Left lung (tissue), 10 donors: ENCODE data around the gene PIH1D2. TPM values are rescaled to one million over a fixed set of nuclear protein-coding genes. Genes with fewer than 3 reads are reported as not detected.

Source experiments
- ATAC-seq: fragments of 200-7000 bp; cut with Tn5 transposase; one replicate; pipeline ENCODE4 v1.9.1; 2020; ENCODE audit warnings: moderate library complexity
- DNase-seq, 4 donors: peaks; one replicate each; pipeline ENCODE4 v3.0.0-alpha.2; 2013 to 2020
- H3K27ac ChIP-seq, 2 donors: fragments of 200-600 bp; sonication (generic) in 1 of 2; one replicate each; pipeline versions ENCODE4 v1.5.0 to v1.8.0; 2020 to 2021
- H3K27me3 ChIP-seq, 2 donors: fragments of 200-600 bp; sonication (generic) in 1 of 2; one replicate each; pipeline versions ENCODE4 v1.5.0 to v1.8.0; 2020 to 2021
- H3K36me3 ChIP-seq, 2 donors: fragments of 200-600 bp; sonication (generic) in 1 of 2; one replicate each; pipeline versions ENCODE4 v1.5.0 to v1.8.0; 2020 to 2021
- H3K4me1 ChIP-seq, 2 donors: fragments of 200-600 bp; one replicate each; pipeline ENCODE4 v1.8.0; 2021
- H3K4me3 ChIP-seq, 2 donors: fragments of 200-600 bp; sonication (generic) in 1 of 2; one replicate each; pipeline versions ENCODE4 v1.5.0 to v1.8.0; 2020 to 2021; ENCODE audit warnings: mild to moderate bottlenecking in 1 of 2
- H3K9me3 ChIP-seq, 2 donors: fragments of 200-600 bp; sonication (generic) in 1 of 2; one replicate each; pipeline versions ENCODE4 v1.5.0 to v1.8.0; 2020 to 2021
- intact Hi-C, 2 donors: fragments of 100-400 bp; cut with DNase I; formaldehyde crosslinking; loops; one replicate each; pipeline versions ENCODE4 v1.11.2 to v1.14.2; 2022
- polyA plus RNA-seq, 6 donors: library from polyadenylated mRNA; unstranded; fragments of 120-200 nt; gene quantifications; one replicate each; pipeline ENCODE4 v1.2.1, GENCODE V29; 2013; ENCODE audit not compliant: insufficient read length in 6 of 6
- total RNA-seq, 2 donors: library from RNA; stranded (reverse); fragmentation: NEBNext Ultra II Directional; extraction: Animal tissue kit (Norgen Biotek cat#: 25700); gene quantifications; one replicate each; pipeline ENCODE4 v1.2.1, GENCODE V29; 2021
- TF ChIP-seq, protein P1 (sequence below), 2 donors: fragments of 200-600 bp; sonication (generic) in 1 of 2; IDR thresholded peaks; one replicate each; pipeline versions ENCODE4 v1.5.0 to v1.8.0; 2021; ENCODE audit warnings: antibody characterized with exemption in 2 of 2
- donor health status: DM: no; HTN: yes; CAD: no.
- donor health status: DM: no; HTN: no; CAD: no.

The PIH1D2 gene
- total and polyA plus RNA-seq, 8 donors, result 2.7 to 9.3 (median 6.7) TPM

DNA sequence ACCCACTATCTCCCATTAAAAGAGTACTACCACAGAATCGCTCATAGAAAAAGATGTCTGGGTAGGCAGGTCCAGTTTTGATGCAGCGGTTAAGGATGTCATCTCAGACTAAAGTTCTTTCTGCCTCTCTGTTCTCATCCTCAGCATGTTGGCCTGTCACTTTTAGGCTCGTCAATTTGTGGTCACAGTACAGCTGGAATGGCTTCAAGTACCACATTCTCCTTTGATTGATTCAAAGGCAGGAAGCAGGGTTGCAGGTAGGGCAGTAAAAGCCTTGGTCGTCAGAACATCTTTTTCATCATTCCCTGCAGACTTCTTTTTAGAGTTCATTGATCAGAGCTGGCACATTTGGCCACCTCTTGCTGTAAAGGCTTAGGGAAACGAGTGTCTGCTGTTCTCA is 41.6 kb upstream of the PIH1D2 start:
- intact Hi-C loops, result no loop called here
- Histone ChIP-seq H3K4me1 (peaks cover 0 to 11% of the 10 kb centered on the region in 2 donors), H3K36me3 (no peaks in the 10 kb centered on the region), H3K4me3 (no peak overlapping the region), H3K27me3 (no peaks in the 10 kb centered on the region), H3K9me3 (no peaks in the 10 kb centered on the region), H3K27ac (no peak overlapping the region)
- no peak for DNase-seq
- ATAC-seq, result no peak
- TF ChIP-seq, protein P1, sequence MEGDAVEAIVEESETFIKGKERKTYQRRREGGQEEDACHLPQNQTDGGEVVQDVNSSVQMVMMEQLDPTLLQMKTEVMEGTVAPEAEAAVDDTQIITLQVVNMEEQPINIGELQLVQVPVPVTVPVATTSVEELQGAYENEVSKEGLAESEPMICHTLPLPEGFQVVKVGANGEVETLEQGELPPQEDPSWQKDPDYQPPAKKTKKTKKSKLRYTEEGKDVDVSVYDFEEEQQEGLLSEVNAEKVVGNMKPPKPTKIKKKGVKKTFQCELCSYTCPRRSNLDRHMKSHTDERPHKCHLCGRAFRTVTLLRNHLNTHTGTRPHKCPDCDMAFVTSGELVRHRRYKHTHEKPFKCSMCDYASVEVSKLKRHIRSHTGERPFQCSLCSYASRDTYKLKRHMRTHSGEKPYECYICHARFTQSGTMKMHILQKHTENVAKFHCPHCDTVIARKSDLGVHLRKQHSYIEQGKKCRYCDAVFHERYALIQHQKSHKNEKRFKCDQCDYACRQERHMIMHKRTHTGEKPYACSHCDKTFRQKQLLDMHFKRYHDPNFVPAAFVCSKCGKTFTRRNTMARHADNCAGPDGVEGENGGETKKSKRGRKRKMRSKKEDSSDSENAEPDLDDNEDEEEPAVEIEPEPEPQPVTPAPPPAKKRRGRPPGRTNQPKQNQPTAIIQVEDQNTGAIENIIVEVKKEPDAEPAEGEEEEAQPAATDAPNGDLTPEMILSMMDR (IDR thresholded peaks at IDR 0.05), result no peak

DNA sequence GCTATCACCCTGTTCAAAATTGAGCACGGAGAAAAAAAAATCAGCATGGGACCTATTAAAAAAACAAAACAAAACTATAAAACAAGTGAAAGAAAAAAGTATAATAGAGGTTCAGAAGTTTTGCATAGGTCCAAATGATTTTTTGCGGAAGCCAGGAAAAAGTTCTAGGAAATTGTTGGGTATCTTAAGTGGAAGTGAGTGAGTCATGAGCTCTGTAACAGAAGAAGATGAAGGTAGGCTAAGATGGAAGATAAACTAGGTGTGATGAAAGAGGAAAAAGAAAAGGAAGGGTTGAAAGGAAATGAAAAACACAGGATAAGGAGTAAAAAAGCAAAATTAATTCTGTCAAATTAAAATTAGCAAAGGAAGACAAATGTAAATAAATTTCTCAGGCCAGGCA is 40.6 kb upstream of the PIH1D2 start:
- H3K27me3 ChIP-seq, result no peaks in the 10 kb centered on the region
- H3K9me3 ChIP-seq, result no peaks in the 10 kb centered on the region
- no peak overlapping the region for H3K27ac ChIP-seq
- H3K36me3 ChIP-seq, result no peaks in the 10 kb centered on the region
- H3K4me3 ChIP-seq, result no peak overlapping the region
- peaks cover 0 to 11% of the 10 kb centered on the region in 2 donors for H3K4me1 ChIP-seq
- intact Hi-C loops, result loop anchor here in 1 of 2 donors (5.0 kb wide), 1 partner anchor 168 kb away; no protein-coding TSS in a partner anchor
- DNase-seq (no peak), ATAC-seq (no peak)
- TF ChIP-seq, protein P1 (IDR thresholded peaks at IDR 0.05), result no peak

DNA sequence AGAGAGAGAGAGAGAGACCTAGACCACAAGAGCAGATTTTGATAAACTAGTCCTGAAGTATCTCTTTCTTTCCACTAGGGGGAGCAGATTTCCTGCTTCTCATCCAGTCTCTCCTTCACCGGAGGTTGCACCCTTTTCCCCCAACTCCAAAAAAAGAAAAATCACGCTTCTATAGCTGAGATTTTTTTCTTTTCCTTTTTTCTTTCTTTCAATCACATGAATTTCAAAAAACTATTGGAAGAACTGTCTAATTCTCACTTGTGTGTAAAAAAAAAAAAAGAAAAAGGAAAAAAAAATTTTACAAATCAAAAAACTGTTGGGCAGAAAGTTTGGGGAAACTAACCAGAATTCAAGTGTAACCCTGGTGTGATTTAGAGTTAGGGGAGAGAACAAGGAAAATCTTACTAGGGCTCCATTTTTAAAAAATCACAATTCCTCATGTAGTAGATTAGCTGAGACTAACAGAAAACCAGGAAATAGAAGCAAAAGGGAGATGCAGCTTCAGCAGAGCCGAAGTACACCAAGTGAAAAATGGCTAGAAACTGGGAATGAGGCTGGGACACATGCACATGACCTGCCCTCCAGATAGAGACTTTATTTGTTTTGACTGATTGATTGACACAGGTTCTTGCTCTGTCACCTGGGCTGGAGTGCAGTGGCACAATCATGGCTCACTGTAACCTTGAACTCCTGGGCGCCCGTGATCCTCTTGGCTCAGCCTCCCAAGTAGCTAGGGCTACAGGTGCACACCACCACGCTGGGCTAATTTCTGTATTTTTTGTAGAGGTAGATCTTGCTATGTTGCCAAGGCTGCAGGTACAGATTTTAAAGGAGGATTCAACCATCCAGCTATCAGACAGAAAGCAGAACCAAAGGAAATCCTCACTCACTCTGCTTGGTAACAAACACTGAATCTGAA is 40.0 kb upstream of the PIH1D2 start:
- ATAC-seq (peak; percentile 94), DNase-seq (peak in 2 of 4 donors; percentile 22 to 54)
- Histone ChIP-seq H3K27me3 (no peaks in the 10 kb centered on the region), H3K36me3 (no peaks in the 10 kb centered on the region), H3K4me1 (peaks cover 0 to 11% of the 10 kb centered on the region in 2 donors), H3K9me3 (no peaks in the 10 kb centered on the region), H3K4me3 (no peak overlapping the region), H3K27ac (no peak overlapping the region)
- TF ChIP-seq, protein P1 (IDR thresholded peaks at IDR 0.05), result peak; percentile 53 to 55
- intact Hi-C loops, result loop anchor here in 1 of 2 donors (5.0 kb wide), 1 partner anchor 169 kb away; no protein-coding TSS in a partner anchor

DNA sequence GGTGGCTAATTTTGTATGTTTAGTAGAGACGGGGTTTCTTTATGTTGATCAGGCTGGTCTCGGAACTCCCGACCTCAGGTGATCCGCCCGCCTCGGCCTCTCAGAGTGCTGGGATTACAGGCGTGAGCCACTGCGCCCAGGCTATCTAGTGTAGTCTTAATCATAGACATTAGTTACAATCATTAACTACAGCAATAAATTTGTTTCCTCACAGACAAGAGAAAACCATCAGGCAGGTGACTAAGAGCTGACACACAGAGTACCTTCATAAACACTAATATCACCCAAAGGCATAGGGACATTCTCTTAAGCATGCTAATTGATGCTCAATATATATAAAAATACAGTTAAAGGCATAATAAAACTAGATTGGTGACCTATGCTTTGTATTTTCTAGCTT is 32.3 kb upstream of the PIH1D2 start:
- Histone ChIP-seq H3K4me3 (no peak overlapping the region), H3K27ac (no peak overlapping the region), H3K36me3 (peaks cover 0 to 5% of the 10 kb centered on the region in 2 donors), H3K9me3 (no peaks in the 10 kb centered on the region), H3K27me3 (no peaks in the 10 kb centered on the region), H3K4me1 (peaks cover 0 to 9% of the 10 kb centered on the region in 2 donors)
- intact Hi-C loops, result no loop called here
- DNase-seq (no peak), ATAC-seq (no peak)
- TF ChIP-seq, protein P1 (IDR thresholded peaks at IDR 0.05), result no peak

DNA sequence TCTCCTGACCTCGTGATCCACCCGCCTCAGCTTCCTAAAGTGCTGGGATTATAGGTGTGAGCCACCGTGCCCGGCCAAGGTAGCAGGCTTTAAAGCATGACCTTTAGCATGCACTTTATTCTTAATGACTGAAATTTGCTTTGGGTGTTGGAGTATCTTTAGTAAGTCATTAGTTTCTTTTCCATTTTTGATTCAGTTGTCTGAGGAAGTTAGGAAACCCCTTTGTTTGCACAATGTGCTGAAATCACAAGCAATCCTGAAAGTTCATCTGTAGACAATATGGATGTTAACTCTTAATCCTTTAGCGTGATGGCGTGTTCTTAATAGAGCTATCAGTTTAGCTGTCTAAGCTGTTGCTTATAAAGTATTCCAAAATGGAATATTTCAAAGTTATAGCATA is 29.6 kb upstream of the PIH1D2 start:
- no peak overlapping the region for H3K27ac ChIP-seq
- H3K4me1 ChIP-seq, result peaks cover 0 to 9% of the 10 kb centered on the region in 2 donors
- H3K9me3 ChIP-seq, result no peaks in the 10 kb centered on the region
- peaks cover 0 to 7% of the 10 kb centered on the region in 2 donors for H3K36me3 ChIP-seq
- intact Hi-C loops, result no loop called here
- ATAC-seq (no peak), DNase-seq (no peak)
- H3K27me3 ChIP-seq, result no peaks in the 10 kb centered on the region
- TF ChIP-seq, protein P1 (IDR thresholded peaks at IDR 0.05), result no peak
- H3K4me3 ChIP-seq, result no peak overlapping the region
